T-helper 2 cell treated with Interferon-gamma antibody and Interleukin-4, amounts not matched to agents 5 μg/mL and 100 μg/mL, for 36 hours (primary cell): ENCODE results near the gene REPS1.

Experiments used
- DNase-seq: peaks from one replicate; pipeline ENCODE4 v3.0.0; 2021; ENCODE audit warnings: low spot score
- H3K27ac Mint-ChIP-seq: one replicate; pipeline ENCODE4 v1.8.0; 2021; ENCODE audit warnings: mild to moderate bottlenecking, mixed read lengths
- H3K27me3 Mint-ChIP-seq: one replicate; pipeline ENCODE4 v1.8.0; 2021; ENCODE audit warnings: low read depth, mixed read lengths
- H3K36me3 Mint-ChIP-seq: one replicate; pipeline ENCODE4 v1.8.0; 2021; ENCODE audit warnings: low read depth, mixed read lengths
- H3K4me1 Mint-ChIP-seq: one replicate; pipeline ENCODE4 v1.8.0; 2021; ENCODE audit warnings: low read depth, mixed read lengths
- H3K4me3 Mint-ChIP-seq: one replicate; pipeline ENCODE4 v1.8.0; 2022; ENCODE audit warnings: mild to moderate bottlenecking, moderate library complexity, mixed read lengths
- H3K9me3 Mint-ChIP-seq: one replicate; pipeline ENCODE4 v1.8.0; 2021; ENCODE audit warnings: mixed read lengths

The REPS1 gene

GRCh38 chr6:138989098-138989983, 1.3 kb upstream of the REPS1 start:
- no peak for DNase-seq
- Mint-ChIP-seq H3K4me3 (peak overlapping the region; percentile 85), H3K27me3 (no peaks in the 10 kb centered on the region), H3K4me1 (peaks cover 14% of the 10 kb centered on the region), H3K36me3 (no peaks in the 10 kb centered on the region), H3K27ac (peak overlapping the region; percentile 6), H3K9me3 (no peaks in the 10 kb centered on the region)

DNA sequence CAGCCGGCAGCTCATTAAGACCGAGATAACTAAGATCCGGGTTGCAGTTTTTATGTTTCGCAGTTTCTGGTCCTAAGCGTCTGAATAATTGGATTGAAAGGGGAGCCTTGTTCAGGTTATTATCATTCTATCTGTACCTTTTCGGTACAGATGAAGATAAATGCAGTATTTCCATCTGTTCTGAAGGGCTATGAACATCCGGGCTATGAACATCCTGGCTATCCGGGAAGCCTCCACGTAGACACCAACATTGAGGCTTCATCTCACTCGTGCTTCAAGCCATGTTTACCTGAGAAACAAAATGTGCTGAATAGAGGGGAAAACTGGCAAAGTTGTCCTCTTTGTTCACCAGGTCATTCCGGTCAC, 399 bp upstream of the REPS1 start:
- Mint-ChIP-seq H3K27ac (peak overlapping the region; percentile 45), H3K36me3 (no peaks in the 10 kb centered on the region), H3K9me3 (no peaks in the 10 kb centered on the region), H3K27me3 (no peaks in the 10 kb centered on the region), H3K4me1 (peaks cover 14% of the 10 kb centered on the region), H3K4me3 (peak overlapping the region; percentile 85)
- DNase-seq, result no peak

DNA sequence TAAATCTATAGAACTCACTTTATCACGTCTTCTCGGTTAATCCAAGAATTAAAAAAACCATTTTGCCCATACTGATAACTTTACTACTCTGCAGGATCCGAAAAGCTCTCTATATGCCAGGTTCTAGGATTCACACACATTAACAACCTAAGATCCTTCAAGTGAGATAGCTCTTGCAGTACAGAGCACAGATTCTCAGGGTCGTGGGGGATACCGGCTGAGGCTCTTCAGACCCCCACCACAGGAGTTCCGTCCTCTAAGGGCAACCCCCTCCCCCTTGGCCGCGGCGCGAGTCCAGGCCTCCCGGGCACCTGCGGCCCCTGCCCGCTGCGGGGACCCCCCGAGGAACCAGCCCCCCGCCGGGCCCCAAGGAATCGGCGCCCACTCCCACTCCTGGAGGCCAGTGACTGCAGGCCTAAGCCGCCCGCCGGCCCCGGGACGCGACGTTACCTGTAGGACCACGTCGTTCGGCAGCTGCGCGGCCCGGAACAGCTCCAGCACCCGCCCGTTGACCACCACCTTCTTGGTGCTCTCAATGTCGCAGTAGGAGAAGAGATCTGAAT, 892 bp downstream of the REPS1 start:
- Mint-ChIP-seq H3K9me3 (no peaks in the 10 kb centered on the region), H3K27ac (peak overlapping the region; percentile 74), H3K36me3 (no peaks in the 10 kb centered on the region), H3K4me3 (peak overlapping the region; percentile 80), H3K4me1 (peaks cover 14% of the 10 kb centered on the region), H3K27me3 (no peaks in the 10 kb centered on the region)
- no peak for DNase-seq

GRCh38 chr6:138986578-138986977, 1.5 kb downstream of the REPS1 start:
- H3K36me3 Mint-ChIP-seq, result no peaks in the 10 kb centered on the region
- peak; percentile 28 for DNase-seq
- H3K27ac Mint-ChIP-seq, result peak overlapping the region; percentile 74
- peaks cover 16% of the 10 kb centered on the region for H3K4me1 Mint-ChIP-seq
- H3K9me3 Mint-ChIP-seq, result no peaks in the 10 kb centered on the region
- H3K27me3 Mint-ChIP-seq, result no peaks in the 10 kb centered on the region
- no peak overlapping the region for H3K4me3 Mint-ChIP-seq

- peaks cover 25% of the 10 kb centered on the region for H3K4me1 Mint-ChIP-seq
- H3K9me3 Mint-ChIP-seq, result no peaks in the 10 kb centered on the region
- H3K4me3 Mint-ChIP-seq, result no peak overlapping the region
- no peaks in the 10 kb centered on the region for H3K36me3 Mint-ChIP-seq
- no peak for DNase-seq
- no peak overlapping the region for H3K27ac Mint-ChIP-seq
- H3K27me3 Mint-ChIP-seq, result no peaks in the 10 kb centered on the region
Observed at GRCh38 chr6:138981416-138981815, 6.6 kb downstream of the REPS1 start.

GRCh38 chr6:138979813-138980668, 8.0 kb downstream of the REPS1 start:
- DNase-seq, result no peak
- H3K4me3 Mint-ChIP-seq, result no peak overlapping the region
- H3K9me3 Mint-ChIP-seq, result no peaks in the 10 kb centered on the region
- peaks cover 2% of the 10 kb centered on the region for H3K36me3 Mint-ChIP-seq
- no peak overlapping the region for H3K27ac Mint-ChIP-seq
- H3K4me1 Mint-ChIP-seq, result peaks cover 21% of the 10 kb centered on the region
- H3K27me3 Mint-ChIP-seq, result no peaks in the 10 kb centered on the region

DNA sequence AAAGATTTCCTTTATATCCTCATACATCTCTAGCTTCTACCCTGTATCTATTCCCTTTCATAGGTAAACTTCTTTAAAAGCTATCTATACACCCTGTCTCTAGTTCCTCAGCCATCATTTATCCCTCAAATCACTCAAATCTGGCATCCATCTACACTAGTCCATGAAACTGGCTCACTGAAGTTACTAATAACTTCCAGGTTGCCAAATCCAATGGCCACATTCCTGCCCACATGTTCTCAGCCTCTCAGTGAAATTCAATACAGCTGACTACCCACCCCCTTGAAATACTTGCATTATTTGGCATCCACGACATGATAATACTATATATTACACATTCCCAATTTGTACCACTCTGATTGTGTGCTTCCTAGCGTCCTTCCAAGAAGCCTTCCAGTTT, 8.7 kb downstream of the REPS1 start:
- no peaks in the 10 kb centered on the region for H3K9me3 Mint-ChIP-seq
- peaks cover 23% of the 10 kb centered on the region for H3K4me1 Mint-ChIP-seq
- DNase-seq, result no peak
- no peak overlapping the region for H3K4me3 Mint-ChIP-seq
- H3K27me3 Mint-ChIP-seq, result no peaks in the 10 kb centered on the region
- H3K36me3 Mint-ChIP-seq, result peaks cover 3% of the 10 kb centered on the region
- H3K27ac Mint-ChIP-seq, result no peak overlapping the region

GRCh38 chr6:138978229-138978628, 9.8 kb downstream of the REPS1 start:
- Mint-ChIP-seq H3K4me1 (peaks cover 23% of the 10 kb centered on the region), H3K27me3 (no peaks in the 10 kb centered on the region), H3K9me3 (no peaks in the 10 kb centered on the region), H3K27ac (no peak overlapping the region), H3K4me3 (no peak overlapping the region), H3K36me3 (peaks cover 3% of the 10 kb centered on the region)
- no peak for DNase-seq

DNA sequence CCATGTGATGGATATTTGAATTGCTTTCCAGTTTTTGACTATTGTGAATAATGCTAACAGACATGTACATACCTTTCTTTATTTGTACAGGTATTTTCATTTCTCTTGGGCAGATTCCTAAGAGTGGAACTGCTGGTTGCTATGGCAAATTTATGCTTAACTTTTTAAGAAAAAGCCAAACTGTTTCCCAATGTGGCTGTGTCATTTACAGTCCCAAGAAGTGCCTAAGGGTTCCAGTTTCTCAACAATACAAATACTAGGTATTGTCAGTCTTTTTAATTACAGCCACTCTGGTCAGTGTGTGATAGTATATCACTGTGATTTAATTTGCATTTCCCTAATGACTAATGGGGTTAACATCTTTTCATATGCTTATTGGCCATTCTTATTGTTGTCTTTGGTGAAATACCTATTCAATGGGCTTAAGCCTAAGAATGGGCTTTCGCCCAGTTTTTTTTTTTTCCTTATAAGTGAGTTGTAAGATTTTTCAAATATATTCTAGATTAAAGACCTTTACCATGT, 10.3 kb downstream of the REPS1 start:
- peaks cover 27% of the 10 kb centered on the region for H3K4me1 Mint-ChIP-seq
- H3K27ac Mint-ChIP-seq, result no peak overlapping the region
- no peaks in the 10 kb centered on the region for H3K9me3 Mint-ChIP-seq
- DNase-seq, result no peak
- no peak overlapping the region for H3K4me3 Mint-ChIP-seq
- H3K36me3 Mint-ChIP-seq, result peaks cover 3% of the 10 kb centered on the region
- H3K27me3 Mint-ChIP-seq, result no peaks in the 10 kb centered on the region

GRCh38 chr6:138977242-138977641, 10.8 kb downstream of the REPS1 start:
- peaks cover 29% of the 10 kb centered on the region for H3K4me1 Mint-ChIP-seq
- no peak overlapping the region for H3K27ac Mint-ChIP-seq
- no peaks in the 10 kb centered on the region for H3K9me3 Mint-ChIP-seq
- DNase-seq, result no peak
- no peak overlapping the region for H3K4me3 Mint-ChIP-seq
- H3K36me3 Mint-ChIP-seq, result peaks cover 3% of the 10 kb centered on the region
- H3K27me3 Mint-ChIP-seq, result no peaks in the 10 kb centered on the region

- Mint-ChIP-seq H3K4me1 (peaks cover 36% of the 10 kb centered on the region), H3K9me3 (no peaks in the 10 kb centered on the region), H3K27me3 (no peaks in the 10 kb centered on the region)
Observed at GRCh38 chr6:138975815-138976214, 12.2 kb downstream of the REPS1 start.

GRCh38 chr6:138973466-138974153, 14.4 kb downstream of the REPS1 start:
- Mint-ChIP-seq H3K4me1 (peaks cover 28% of the 10 kb centered on the region), H3K36me3 (peaks cover 3% of the 10 kb centered on the region), H3K4me3 (no peak overlapping the region), H3K9me3 (no peaks in the 10 kb centered on the region), H3K27ac (no peak overlapping the region), H3K27me3 (no peaks in the 10 kb centered on the region)
- no peak for DNase-seq

More at GRCh38 chr6:138975815-138976214, 12.2 kb downstream of the REPS1 start:
- DNase-seq, result no peak
- no peak overlapping the region for H3K4me3 Mint-ChIP-seq
- H3K27ac Mint-ChIP-seq, result no peak overlapping the region
- H3K36me3 Mint-ChIP-seq, result peaks cover 3% of the 10 kb centered on the region

GRCh38 chr6:138972226-138972665, 15.8 kb downstream of the REPS1 start:
- Mint-ChIP-seq H3K36me3 (peaks cover 3% of the 10 kb centered on the region), H3K4me1 (peaks cover 32% of the 10 kb centered on the region), H3K4me3 (no peak overlapping the region), H3K9me3 (no peaks in the 10 kb centered on the region), H3K27ac (no peak overlapping the region), H3K27me3 (no peaks in the 10 kb centered on the region)
- no peak for DNase-seq
